ENCODE measurements around the gene CACNA1C. TPM values are rescaled to one million over a fixed set of nuclear protein-coding genes. Genes with fewer than 3 reads are reported as not detected.

Gene CACNA1C
- total and polyA plus RNA-seq, 10 of the 15 experiments (the other 5 are each of a cell fraction or from before 2014, with no cell fraction given) = under 0.01 to 0.15 (median 0.09) TPM; not detected in 5

- POLR2A ChIA-PET = no interaction called here
These were observed 540.3 kb downstream of the CACNA1C start for GRCh38 chr12:2593045-2593444.

GRCh38 chr12:2596441-2596840, 543.7 kb downstream of the CACNA1C start:
- ChIA-PET POLR2A (no interaction called here), SMC1A (ENCODE audit: uncharacterized antibody, unreplicated experiment) (no interaction called here), CTCF (no interaction called here), RAD21 (ENCODE audit: unreplicated experiment) (no interaction called here)
- H3K27ac ChIP-seq (ENCODE audit: control insufficient read depth, insufficient read depth) = no peak overlapping the region
- no peak overlapping the region for H3K4me3 ChIP-seq
- no peaks in the 10 kb centered on the region for H3K36me3 ChIP-seq (ENCODE audit: control insufficient read depth in 2 of 2, insufficient read depth in 2 of 2, low read length in 1 of 2)
- FAIRE-seq (no peak), DNase-seq (ENCODE audit: low read depth, low spot score) (no peak), ATAC-seq (no peak)
- BruUV-seq (replicated peaks) = no TSS peak
- intact Hi-C loops (cut with micrococcal nuclease; ENCODE audit: unreplicated experiment) = no loop called here
- H3K9me3 ChIP-seq (replicated peaks; ENCODE audit: control insufficient read depth, insufficient read depth, low read length) = no peaks in the 10 kb centered on the region; the same call in 2 of the 3 replicates
- no peak overlapping the region for H2AFZ ChIP-seq (ENCODE audit: control insufficient read depth, low read depth, low read length)
- in situ Hi-C loops (cut with MboI) = no loop called here
- no peak overlapping the region for H3K9ac ChIP-seq (ENCODE audit: control insufficient read depth, insufficient read depth, low read length)
- WGBS (ENCODE audit: insufficient coverage, insufficient replicate concordance, low lambda C conversion rate, missing lambda C conversion rate) = 20% methylated on average over 6 of the region's 6 CpGs
- no peaks in the 10 kb centered on the region for H3K4me1 ChIP-seq (ENCODE audit: control insufficient read depth, insufficient read depth, low read length)
- H3K27me3 ChIP-seq (replicated peaks in 1 of 2; ENCODE audit: control insufficient read depth in 2 of 2, insufficient read depth in 2 of 2, low read length in 1 of 2) = no peaks in the 10 kb centered on the region; a peak in 2 of 4 replicates
- H3K4me2 ChIP-seq (ENCODE audit: control insufficient read depth, insufficient read depth) = no peak overlapping the region
- no peaks in the 10 kb centered on the region for H4K20me1 ChIP-seq (ENCODE audit: control insufficient read depth, insufficient read depth)
- no peaks in the 10 kb centered on the region for H3K79me2 ChIP-seq (ENCODE audit: control insufficient read depth, insufficient read depth, low read length)
- TF ChIP-seq SRF (IDR thresholded peaks at IDR 0.05; ENCODE audit: low read depth in 2 of 2, low read length in 2 of 2) (no peak), SP1 (IDR thresholded peaks at IDR 0.05; ENCODE audit: low read depth, low read length) (no peak), NFXL1 (IDR thresholded peaks at IDR 0.05; ENCODE audit: borderline replicate concordance) (no peak), NFIC (IDR thresholded peaks at IDR 0.05; ENCODE audit: low read depth, low read length) (no peak), CTCF (IDR thresholded peaks at IDR 0.05 in 2 of 3, conservative IDR thresholded peaks at IDR 0.05 in 1 of 3; ENCODE audit: control insufficient read depth in 2 of 3, extremely low read depth in 1 of 3, insufficient read depth in 1 of 3, low read depth in 3 of 3, low read length in 3 of 3) (no peak)

More at GRCh38 chr12:2593045-2593444, 540.3 kb downstream of the CACNA1C start:
- Histone ChIP-seq H3K9me3 (replicated peaks; ENCODE audit: control insufficient read depth, insufficient read depth, low read length) (no peaks in the 10 kb centered on the region; the same call in 2 of the 3 replicates), H3K4me1 (ENCODE audit: control insufficient read depth, insufficient read depth, low read length) (no peaks in the 10 kb centered on the region), H4K20me1 (ENCODE audit: control insufficient read depth, insufficient read depth) (no peaks in the 10 kb centered on the region), H3K79me2 (ENCODE audit: control insufficient read depth, insufficient read depth, low read length) (no peaks in the 10 kb centered on the region), H3K4me2 (ENCODE audit: control insufficient read depth, insufficient read depth) (no peak overlapping the region), H3K4me3 (no peak overlapping the region), H3K27me3 (replicated peaks in 1 of 2; ENCODE audit: control insufficient read depth in 2 of 2, insufficient read depth in 2 of 2, low read length in 1 of 2) (no peaks in the 10 kb centered on the region; a peak in 1 of 4 replicates), H3K27ac (ENCODE audit: control insufficient read depth, insufficient read depth) (no peak overlapping the region), H3K9ac (ENCODE audit: control insufficient read depth, insufficient read depth, low read length) (no peak overlapping the region), H3K36me3 (ENCODE audit: control insufficient read depth in 2 of 2, insufficient read depth in 2 of 2, low read length in 1 of 2) (no peaks in the 10 kb centered on the region), H2AFZ (ENCODE audit: control insufficient read depth, low read depth, low read length) (no peak overlapping the region)
- intact Hi-C loops (cut with micrococcal nuclease; ENCODE audit: unreplicated experiment) = no loop called here
- WGBS (ENCODE audit: insufficient coverage, insufficient replicate concordance, low lambda C conversion rate, missing lambda C conversion rate) = 51% methylated on average over 5 of the region's 5 CpGs
- FAIRE-seq (no peak), DNase-seq (ENCODE audit: low read depth, low spot score) (no peak), ATAC-seq (no peak)
- no peak for TF ChIP-seq MXI1 (IDR thresholded peaks at IDR 0.05; ENCODE audit: low read depth, low read length)
- in situ Hi-C loops (cut with MboI) = no loop called here
- ChIA-PET SMC1A (ENCODE audit: uncharacterized antibody, unreplicated experiment) (no interaction called here), CTCF (no interaction called here), RAD21 (ENCODE audit: unreplicated experiment) (no interaction called here)
- BruUV-seq (replicated peaks) = no TSS peak

Data from GM12878 (cell line).